ENCODE data around the gene SMDT1.

The SMDT1 gene, protein sequence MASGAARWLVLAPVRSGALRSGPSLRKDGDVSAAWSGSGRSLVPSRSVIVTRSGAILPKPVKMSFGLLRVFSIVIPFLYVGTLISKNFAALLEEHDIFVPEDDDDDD

DNA sequence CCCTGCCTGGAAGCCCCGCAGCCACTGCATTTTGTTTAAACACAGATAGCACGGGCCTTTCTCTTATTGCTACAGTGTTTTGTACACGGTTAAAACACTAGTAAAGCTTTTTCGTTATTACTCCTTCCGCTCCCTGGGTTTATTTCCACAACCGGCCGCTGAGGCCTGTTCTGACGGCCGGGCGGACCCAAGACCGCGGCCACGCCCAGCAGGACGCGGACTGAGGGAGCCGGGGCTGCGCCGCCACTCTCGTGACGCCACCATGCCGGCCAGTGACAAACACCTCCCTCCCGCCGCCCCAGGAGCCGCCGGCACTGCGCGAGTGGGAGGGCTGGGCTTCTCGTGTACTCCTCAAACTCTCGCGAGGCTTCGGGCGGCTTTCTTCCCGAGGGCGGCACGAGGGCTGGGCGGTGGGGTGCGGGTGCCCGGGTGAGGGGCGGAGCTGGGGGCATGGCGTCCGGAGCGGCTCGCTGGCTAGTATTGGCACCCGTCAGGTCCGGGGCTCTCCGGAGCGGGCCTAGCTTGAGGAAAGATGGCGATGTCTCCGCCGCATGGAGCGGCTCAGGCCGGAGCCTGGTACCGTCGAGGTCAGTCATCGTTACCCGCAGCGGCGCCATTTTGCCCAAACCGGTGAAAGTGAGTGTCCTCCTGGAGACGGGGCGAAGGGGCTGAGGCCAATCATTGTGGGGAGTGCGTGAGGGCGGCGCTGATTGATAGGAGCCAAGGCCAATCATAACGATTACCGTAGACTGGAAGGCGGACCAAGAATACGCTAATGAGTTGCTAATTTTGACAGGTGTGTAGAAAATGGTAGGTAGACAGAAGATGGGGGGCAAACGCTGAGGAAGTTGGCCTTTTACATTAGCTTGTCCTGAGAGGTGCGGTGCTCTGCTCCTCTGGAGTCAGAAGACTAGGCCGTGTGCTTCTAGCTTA, at the start of gene SMDT1:
Gene SMDT1 (plus strand): TSS at position 382 of the 933 bp plus-strand sequence. CDS start 69 bp downstream, at position 451.
- peak; percentile 93 for DNase-seq (ENCODE audit: low read depth)
- peak within 1 kb of the TSS; percentile 72 for H3K4me3 ChIP-seq (ENCODE audit: low read depth, low read length)

DNA sequence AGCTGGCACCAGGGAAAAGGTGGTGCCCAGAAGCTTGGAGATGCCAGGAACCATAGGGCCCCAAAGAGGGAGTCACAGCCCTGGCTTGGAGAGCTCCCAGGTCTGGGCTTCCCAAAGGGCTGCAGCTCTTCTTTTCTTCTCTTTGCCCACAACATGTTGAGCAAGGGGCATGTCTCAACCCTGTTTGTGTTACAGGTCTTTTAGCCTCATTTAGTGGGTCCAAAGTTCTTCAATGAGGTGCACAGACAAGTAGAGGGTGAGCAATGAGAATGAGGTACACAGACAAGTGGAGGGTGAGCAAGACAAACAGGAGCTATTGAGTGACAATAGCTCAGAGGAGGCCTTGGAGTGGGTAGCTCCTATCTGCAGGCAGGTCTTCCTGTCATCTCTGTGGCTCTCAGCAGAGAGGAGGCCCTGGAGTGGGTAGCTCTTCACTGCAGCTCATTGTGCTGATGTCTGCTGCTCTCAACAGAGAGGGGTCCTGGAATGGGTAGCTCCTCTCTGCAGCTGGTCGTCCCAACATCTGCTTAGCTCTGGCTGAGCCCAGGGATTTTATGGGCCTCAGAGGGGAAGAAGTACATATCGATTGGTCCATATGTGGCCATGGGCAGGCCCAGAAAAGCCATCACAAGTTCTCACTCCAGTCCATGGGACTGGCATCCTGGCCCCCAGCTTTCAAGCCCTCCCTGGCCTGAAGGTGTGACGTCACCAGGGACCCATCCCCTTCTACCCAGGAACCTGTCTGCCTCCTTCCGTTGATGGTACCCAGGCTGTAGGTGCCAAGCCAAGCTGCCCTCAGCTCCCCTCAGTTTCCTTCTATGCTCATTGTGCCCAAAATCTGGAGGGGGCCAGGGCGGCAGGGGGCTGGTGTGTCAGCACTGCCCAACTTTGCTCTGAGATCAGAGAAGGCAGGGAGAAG, 46.0 kb upstream of the SMDT1 start:
- DNase-seq (ENCODE audit: low read depth), result no peak
- no peak overlapping the region for H3K4me3 ChIP-seq (ENCODE audit: low read depth, low read length)

DNA sequence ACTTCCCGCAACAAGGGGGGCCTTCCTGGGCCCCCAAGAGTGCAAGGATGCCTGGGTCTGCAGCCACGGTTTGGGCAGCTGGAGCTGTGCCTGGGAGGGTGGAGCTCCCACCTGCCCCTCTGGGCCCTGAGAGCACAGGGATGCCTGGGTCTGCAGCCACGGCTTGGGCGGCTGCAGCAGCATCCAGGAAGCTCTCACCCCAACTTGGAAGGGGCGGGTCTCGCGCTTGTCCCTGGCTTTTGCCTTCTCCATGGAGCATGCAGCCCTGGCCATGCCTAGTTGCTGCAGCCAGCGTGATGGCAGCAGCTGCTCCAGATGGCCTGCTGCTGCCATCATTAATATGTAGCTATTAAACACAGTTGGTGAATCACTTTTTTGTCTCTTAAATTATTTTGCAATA, 44.2 kb upstream of the SMDT1 start:
- no peak overlapping the region for H3K4me3 ChIP-seq (ENCODE audit: low read depth, low read length)
- no peak for DNase-seq (ENCODE audit: low read depth)

DNA sequence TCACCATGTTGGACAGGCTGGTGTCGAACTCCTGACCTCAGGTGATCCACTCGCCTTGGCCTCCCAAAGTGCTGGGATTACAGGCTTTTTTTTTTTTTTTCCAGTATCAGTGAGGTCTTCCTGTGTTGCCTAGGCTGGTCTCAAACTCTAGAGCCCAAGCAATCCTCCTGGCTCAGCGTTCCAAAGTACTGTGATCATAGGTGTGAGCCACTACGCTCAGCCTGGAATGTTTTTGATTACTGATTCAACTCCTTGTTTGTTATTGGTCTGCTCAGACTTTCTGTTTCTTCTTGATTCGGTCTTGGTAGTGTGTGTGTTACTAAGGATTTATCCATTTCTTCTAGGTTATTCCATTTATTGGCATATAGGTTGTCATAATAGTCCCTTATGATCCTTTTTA, 40.2 kb upstream of the SMDT1 start:
- no peak for DNase-seq (ENCODE audit: low read depth)
- H3K4me3 ChIP-seq (ENCODE audit: low read depth, low read length), result no peak overlapping the region

DNA sequence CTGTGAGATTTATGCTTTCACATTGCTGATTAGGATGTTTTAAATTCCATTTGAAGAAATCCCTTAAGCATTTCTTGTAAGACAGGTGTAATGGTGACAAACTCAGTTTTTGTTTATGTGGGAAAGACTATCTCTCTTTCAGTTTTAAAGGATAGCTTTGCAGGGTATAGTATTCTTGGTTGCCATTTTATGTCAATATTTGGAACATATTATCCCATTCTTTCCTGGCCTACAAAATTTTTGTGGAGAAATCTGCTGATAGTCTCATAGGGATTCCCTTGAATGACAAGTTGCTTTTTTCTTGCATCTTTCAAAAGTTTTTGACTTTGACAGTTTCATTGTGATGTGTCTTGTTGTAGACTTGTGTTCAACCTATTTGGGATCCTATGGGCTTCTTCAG, 37.7 kb upstream of the SMDT1 start:
- no peak for DNase-seq (ENCODE audit: low read depth)
- H3K4me3 ChIP-seq (ENCODE audit: low read depth, low read length), result no peak overlapping the region

DNA sequence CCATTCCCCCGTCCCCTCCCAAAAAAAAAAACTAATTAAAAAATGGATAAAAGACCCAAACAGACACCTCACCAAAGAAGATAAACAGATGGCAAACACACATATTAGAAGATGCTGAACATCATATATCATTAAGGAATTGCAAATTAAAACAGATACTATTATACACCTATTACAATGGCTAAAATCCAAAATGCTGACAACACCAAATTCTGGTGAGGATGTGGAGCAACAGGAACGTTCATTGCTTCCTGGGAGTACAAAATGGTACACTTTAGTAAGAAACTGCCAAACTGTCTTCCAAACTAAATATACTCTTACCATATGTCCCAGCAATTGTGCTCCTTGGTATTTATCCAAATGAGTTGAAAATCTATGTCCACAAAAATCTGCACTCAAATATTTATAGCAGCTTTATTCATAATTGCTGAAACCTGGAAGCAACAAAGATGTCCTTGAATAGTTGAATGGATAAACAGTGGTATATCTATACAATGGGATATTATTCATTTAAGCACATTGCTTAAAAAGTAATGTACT, 28.8 kb upstream of the SMDT1 start:
- H3K4me3 ChIP-seq (ENCODE audit: low read depth, low read length), result no peak overlapping the region
- DNase-seq (ENCODE audit: low read depth), result no peak

DNA sequence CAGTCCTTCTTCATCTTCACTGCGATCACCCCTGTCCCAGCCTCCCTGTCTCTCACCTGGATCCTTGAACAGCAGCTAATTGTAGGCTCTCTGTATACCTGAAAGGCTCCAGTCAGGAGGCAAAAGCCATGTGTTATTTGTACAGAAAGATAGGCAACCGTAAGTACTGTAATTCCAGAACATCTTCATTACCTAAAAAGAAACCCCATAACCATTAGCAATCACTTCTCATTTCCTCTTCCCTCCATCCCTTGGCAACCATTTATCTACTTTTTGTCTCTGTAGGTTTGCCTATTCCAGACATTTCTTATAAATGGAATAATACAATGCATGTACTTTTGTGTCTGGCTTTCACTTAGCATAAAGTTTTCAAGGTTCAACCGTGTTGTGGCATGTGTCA, 26.7 kb upstream of the SMDT1 start:
- no peak for DNase-seq (ENCODE audit: low read depth)
- no peak overlapping the region for H3K4me3 ChIP-seq (ENCODE audit: low read depth, low read length)

DNA sequence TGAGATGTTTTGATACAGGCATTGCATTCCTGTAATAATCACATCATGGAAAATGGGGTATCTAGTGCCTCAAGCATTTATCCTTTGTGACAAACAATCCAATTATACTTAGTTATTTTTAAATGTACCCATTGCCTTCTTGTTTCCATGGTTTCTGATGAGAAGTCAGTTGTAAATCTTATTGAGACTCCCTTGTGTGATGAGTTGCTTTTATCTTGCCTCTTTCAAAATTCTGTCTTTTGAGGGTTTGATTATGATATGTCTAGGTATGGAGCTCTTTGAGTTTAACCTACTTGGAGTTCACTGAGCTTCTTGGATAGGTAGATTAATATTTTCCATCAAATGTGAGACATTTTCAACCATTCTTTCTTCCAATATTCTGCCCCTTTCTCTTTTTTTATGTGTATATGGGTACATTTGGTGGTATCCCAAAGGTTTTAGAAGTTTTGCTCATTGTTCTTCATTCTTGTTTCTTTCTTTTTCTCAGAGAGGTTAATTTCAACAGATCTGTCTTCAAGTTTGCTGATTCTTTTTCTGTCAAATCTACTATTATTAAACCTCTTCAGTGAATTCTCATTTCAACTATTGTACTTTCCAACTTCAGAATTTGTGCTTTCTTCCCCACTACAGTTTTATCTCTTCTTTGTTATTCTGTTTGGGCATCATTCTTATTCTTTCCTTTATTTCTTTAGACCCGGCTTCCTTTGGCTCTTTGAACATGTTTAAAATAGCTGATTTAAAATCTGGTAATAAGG, 22.6 kb upstream of the SMDT1 start:
- no peak overlapping the region for H3K4me3 ChIP-seq (ENCODE audit: low read depth, low read length)
- no peak for DNase-seq (ENCODE audit: low read depth)

DNA sequence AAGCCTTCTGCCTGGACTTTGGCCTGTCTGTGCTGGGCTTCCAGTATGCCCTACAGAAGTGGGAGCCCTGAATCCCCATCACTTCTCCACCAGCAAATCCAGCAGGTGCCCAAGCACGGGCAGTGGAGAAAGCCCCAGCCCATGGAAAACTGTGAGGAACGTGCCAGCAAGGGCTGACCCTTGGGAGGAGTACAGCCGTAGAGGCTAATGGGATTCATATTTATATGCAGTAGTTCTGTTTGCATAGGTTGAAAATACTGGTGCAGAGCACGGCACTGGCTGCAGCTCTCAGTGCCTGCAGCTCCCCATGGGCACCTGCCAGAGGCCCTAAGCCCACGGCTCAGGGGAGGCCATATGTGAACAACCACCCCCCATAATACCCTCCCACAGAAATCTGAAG, 19.0 kb upstream of the SMDT1 start:
- no peak for DNase-seq (ENCODE audit: low read depth)
- no peak overlapping the region for H3K4me3 ChIP-seq (ENCODE audit: low read depth, low read length)

DNA sequence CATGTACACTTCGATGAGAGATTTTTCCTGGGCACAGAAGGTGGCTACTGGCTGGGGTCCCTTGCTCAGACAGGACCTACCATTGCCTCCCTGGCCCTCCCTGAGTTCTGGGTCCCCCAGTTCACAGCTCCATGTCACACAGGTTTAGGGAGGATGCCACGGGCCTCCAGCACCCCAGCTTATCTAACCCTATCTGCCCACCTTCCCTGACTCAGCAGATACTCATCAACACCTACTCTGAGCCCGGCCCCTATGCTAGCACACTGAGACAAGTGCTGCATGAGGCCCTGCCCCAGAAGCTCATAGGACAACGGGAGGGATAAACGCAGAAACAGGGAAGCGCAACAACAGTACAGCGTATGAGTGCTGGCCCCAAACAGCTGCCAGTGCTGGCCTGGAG, 18.5 kb upstream of the SMDT1 start:
- no peak overlapping the region for H3K4me3 ChIP-seq (ENCODE audit: low read depth, low read length)
- no peak for DNase-seq (ENCODE audit: low read depth)

DNA sequence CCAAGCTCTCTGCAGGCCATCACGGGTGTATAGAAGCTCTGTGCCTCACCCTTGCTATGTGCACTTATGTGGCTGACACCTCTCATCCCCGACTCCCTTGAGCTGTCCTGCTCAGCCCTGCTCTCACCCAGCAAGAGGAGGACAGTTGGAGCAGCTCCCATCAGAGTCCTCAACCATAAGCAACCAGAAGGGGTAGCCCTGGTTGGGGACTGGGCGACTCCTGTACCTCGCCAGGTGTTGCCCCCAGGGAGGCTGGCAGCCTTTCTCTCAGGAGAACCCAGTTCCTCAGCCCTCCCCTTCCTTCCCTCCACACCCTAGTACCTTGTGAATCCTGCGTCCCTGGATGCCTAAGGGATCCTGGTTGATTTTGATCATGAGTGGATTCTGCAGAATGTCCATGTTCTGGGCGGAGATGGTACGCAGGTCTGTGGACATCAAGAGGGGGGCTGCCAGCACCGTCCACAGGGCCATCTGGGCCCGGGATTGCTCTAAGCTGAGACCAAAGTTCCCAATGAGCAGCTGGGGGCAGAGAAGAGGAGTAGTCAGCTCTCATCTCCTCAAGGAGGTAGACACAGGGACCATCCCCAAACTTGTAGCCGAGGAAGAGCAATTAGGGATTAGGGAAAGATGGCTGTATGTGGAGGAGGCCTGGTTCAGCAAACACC, 16.9 kb upstream of the SMDT1 start:
- no peak for DNase-seq (ENCODE audit: low read depth)
- H3K4me3 ChIP-seq (ENCODE audit: low read depth, low read length), result no peak overlapping the region

DNA sequence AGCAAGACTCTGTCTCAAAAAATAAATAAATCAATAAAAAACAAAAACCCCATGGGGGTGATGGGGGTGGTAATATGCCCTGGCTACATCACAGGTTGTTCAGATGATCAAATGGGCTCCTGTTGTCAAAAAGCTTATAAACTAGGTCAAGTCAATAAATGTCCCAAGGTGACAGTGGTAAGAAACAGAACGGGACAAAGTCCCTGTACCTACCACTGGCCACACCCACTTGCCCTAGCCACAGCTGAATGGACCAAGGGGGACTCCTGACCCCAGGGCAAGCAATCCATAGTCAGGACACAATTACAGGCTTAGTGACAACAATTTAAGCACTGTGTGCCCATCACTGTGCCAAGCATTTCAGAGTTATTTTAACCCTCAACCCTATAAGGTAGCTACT, 14.9 kb upstream of the SMDT1 start:
- H3K4me3 ChIP-seq (ENCODE audit: low read depth, low read length), result no peak overlapping the region
- DNase-seq (ENCODE audit: low read depth), result no peak

DNA sequence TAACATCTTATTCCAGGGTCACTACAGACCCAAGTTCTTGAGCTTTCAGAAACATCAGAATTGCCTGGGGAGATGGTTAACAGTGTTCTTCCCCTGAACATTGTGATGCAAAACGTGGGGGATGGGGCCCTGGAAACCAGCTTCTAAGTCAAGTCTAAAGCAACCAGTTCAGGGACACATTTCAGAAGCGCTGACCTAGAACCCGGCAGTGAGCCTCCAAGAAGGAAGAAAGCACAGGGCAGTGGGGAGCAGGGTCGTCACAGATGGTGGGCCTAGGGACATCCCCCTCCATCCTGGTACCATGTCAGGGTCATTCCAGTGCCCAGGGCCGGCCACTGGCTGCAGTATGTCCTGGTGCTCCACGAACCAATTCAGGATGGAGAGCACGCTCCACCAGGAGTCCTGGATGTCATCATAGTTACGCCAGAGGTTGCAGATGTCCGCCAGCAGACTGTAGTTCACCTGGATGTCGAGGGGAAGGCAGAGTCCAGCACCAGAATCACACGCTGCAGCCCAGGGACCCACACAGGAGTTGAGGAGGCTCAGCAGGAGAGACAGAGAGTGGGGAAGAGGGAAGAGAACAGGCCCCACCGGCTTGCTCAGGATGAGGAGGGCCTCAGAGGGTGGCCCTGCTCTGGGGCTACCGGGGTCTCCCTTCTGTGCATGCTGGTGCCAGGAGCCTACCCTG, 13.9 kb upstream of the SMDT1 start:
- no peak for DNase-seq (ENCODE audit: low read depth)
- no peak overlapping the region for H3K4me3 ChIP-seq (ENCODE audit: low read depth, low read length)

DNA sequence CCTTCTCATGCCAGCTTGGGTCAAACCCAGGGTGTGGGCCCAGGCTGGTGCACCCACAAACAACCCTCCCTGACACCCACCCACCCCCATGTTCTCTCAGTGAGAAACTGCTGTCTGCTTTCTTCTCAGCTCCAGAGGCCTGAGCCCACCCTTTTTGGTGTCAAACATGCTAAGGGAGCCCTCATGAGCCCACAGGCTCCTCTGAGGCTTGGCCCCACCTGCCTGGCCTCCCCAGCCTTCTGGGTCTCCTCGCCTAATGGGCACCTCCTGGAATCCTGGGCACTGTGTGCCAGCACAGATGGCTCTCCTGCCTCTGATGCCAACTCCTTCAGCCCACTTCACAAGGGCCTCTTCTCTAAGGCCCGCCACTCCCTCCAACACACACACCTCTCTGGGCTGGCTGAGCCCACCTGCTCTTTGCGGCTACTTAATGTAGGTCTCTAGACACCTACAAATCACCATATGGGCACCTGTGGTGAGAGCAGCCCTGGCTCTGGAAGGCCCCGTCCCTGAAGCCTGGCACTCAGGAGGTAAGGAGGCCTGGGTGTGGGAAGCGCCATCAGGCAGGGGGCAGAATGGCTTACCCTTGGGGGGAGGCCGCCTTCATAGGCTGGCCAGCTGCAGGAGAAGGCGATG, 13.3 kb upstream of the SMDT1 start:
- DNase-seq (ENCODE audit: low read depth), result no peak
- H3K4me3 ChIP-seq (ENCODE audit: low read depth, low read length), result no peak overlapping the region

DNA sequence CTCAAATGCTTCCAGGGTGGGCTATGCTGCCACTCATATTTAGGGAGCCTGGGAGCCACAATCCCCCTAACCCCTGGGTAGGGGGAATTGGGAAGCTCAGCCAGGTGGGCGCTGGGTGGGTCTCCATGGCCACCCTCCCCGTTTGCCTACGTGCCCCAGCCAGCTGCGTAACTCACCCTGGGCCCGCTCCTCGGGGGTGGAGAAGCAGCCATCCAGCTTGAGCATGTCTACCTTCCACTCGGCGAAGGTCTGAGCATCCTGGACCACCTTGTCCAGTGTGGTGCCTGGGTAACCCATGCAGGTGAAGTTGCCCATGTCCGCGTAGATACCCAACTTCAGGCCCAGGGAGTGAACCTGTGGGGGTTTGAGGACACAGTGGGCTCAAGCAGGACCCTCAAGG, 12.6 kb upstream of the SMDT1 start:
- no peak overlapping the region for H3K4me3 ChIP-seq (ENCODE audit: low read depth, low read length)
- no peak for DNase-seq (ENCODE audit: low read depth)

DNA sequence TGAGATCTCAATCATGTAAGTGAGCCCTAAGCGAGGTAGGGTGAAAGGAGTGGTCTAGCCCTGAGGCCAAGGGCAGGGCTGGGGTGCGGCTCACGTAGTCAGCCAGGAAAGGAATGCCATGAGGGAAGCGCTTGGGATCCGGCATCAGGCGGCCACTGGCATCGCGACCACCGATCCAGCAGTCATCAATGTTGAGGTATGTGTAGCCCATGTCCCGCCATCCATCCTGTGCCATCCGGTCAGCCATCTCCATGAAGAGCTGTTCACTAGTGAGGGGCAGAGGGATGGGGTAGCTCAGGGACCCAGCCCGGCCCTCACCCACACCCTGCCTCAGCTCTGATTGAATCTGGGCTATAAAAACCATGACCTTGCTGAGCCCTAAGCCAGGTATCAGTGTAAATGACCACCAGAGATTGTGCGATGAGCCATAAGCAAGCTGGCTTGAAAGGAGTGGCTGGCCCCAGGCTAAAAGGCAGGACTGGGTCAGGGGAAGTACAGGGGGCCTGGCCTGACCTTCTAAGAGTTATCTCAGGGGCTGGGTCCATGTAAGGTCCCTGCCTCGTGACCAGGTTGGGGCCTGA, 11.7 kb upstream of the SMDT1 start:
- no peak for DNase-seq (ENCODE audit: low read depth)
- H3K4me3 ChIP-seq (ENCODE audit: low read depth, low read length), result no peak overlapping the region

DNA sequence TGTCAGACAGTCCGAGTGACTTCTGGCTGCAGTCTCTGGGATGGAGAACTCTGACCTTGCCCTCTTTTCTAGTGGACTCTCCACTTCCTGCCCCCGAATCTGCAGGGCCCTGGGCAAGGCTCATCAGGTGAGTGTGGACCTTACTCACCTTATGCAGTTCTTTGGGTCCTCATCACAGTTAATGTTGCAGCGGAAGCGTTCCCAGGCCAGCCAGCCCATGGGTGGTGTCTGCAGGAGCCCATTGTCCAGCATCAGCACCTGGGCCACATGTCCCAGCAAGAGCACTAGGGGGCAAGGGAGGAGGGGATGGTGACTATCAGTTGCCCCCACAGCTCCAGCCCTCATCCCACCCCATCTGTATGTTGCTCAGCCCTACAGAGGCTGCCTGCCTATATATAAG, 11.2 kb upstream of the SMDT1 start:
- H3K4me3 ChIP-seq (ENCODE audit: low read depth, low read length), result no peak overlapping the region
- DNase-seq (ENCODE audit: low read depth), result no peak
